ENCODE results near the gene MICU1. TPM values are rescaled to one million over a fixed set of nuclear protein-coding genes. Genes with fewer than 3 reads are reported as not detected.

Gene MICU1
- total and polyA plus RNA-seq, 2 donors (not counting 3 experiments of a cell fraction or from before 2014, with no cell fraction given): 27.5 to 48.0 TPM

DNA sequence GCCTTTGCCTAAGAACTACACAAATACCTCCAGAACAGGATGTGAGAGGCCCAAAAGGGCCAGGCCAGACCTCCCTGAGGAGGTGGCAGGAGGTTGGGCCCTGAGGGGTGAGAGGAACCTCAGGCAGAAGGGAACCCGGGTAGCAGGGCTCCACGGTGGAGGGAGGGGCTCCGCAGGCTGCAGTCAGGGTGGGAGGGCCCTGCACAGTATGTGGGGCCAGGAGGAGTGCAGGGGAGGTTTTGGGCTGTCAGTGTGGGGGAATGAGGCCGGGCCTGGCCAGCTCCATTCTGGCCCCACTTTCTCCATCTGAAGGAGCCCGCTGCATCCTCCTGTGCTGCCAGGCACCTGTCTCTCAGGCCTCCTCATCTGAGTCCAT, 297.1 kb downstream of the MICU1 start:
- Histone ChIP-seq H3K9ac (replicated peaks; ENCODE audit: extremely low read depth, insufficient read depth, low read length) (no peak overlapping the region), H3K79me2 (ENCODE audit: control insufficient read depth, insufficient read depth, low read length) (no peaks in the 10 kb centered on the region), H4K20me1 (replicated peaks; ENCODE audit: control insufficient read depth, extremely low read depth, insufficient read depth, low read length) (no peaks in the 10 kb centered on the region), H3K9me3 (replicated peaks; ENCODE audit: control insufficient read depth, insufficient read depth, low read length) (no peaks in the 10 kb centered on the region), H3K36me3 (ENCODE audit: control insufficient read depth in 2 of 2, extremely low read depth in 1 of 2, insufficient read depth in 2 of 2, low read length in 2 of 2) (peaks cover 0 to 2% of the 10 kb centered on the region in 2 experiments), H3K9me1 (replicated peaks; ENCODE audit: control insufficient read depth, extremely low read depth, insufficient read depth, low read length) (no peaks in the 10 kb centered on the region), H3K27ac (ENCODE audit: insufficient read depth, low read depth, low read length) (no peak overlapping the region), H3K4me3 (replicated peaks in 1 of 3; ENCODE audit: insufficient read depth in 1 of 3, low read depth in 1 of 3, low read length in 3 of 3) (no peak overlapping the region), H3K4me1 (ENCODE audit: control insufficient read depth, extremely low read depth, insufficient read depth, low read length) (peaks cover 42% of the 10 kb centered on the region), H3K4me2 (ENCODE audit: insufficient read depth, low read length) (no peak overlapping the region), H3K27me3 (ENCODE audit: control insufficient read depth in 2 of 2, insufficient read depth in 2 of 2, low read length in 2 of 2) (no peaks in the 10 kb centered on the region), H2AFZ (ENCODE audit: low read depth, low read length) (no peak overlapping the region)
- no TSS peak for BruUV-seq (replicated peaks)
- dilution Hi-C loops (cut with MboI; ENCODE audit: extremely low pct_ligation_motif_present, low sequenced_read_pairs) (no loop called here), intact Hi-C loops (cut with micrococcal nuclease) (loop anchor here (1.0 to 2.0 kb wide), 5 partner anchors 56 to 281 kb away; partner anchors contain the start of gene DDIT4)
- DNase-seq (ENCODE audit: low read depth, low spot score) (no peak), FAIRE-seq (no peak)
- TF ChIP-seq MYC (IDR thresholded peaks at IDR 0.05; ENCODE audit: low read depth, low read length): no peak
- no peak for TF ChIP-seq POLR2A (IDR thresholded peaks at IDR 0.05; ENCODE audit: low read depth, low read length)
- TF ChIP-seq, protein P1, sequence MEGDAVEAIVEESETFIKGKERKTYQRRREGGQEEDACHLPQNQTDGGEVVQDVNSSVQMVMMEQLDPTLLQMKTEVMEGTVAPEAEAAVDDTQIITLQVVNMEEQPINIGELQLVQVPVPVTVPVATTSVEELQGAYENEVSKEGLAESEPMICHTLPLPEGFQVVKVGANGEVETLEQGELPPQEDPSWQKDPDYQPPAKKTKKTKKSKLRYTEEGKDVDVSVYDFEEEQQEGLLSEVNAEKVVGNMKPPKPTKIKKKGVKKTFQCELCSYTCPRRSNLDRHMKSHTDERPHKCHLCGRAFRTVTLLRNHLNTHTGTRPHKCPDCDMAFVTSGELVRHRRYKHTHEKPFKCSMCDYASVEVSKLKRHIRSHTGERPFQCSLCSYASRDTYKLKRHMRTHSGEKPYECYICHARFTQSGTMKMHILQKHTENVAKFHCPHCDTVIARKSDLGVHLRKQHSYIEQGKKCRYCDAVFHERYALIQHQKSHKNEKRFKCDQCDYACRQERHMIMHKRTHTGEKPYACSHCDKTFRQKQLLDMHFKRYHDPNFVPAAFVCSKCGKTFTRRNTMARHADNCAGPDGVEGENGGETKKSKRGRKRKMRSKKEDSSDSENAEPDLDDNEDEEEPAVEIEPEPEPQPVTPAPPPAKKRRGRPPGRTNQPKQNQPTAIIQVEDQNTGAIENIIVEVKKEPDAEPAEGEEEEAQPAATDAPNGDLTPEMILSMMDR (IDR thresholded peaks at IDR 0.05; ENCODE audit: extremely low read depth in 1 of 2, insufficient read depth in 1 of 2, low read depth in 1 of 2, low read length in 2 of 2): no peak
- TF ChIP-seq FOS (IDR thresholded peaks at IDR 0.05; ENCODE audit: borderline replicate concordance, insufficient read depth, low read length): no peak
- TF ChIP-seq, protein P2, sequence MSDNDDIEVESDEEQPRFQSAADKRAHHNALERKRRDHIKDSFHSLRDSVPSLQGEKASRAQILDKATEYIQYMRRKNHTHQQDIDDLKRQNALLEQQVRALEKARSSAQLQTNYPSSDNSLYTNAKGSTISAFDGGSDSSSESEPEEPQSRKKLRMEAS (IDR thresholded peaks at IDR 0.05; ENCODE audit: insufficient read depth, insufficient read length): no peak
- POLR2A ChIA-PET: interaction anchor here (1.0 to 2.6 kb wide), 3 partner anchors 31 to 203 kb away, joined by 3 to 8 read pairs (median 3); partner anchors contain the start of gene DDIT4
- CTCF ChIA-PET: interaction anchor here (0.6 to 12.3 kb wide), 12 partner anchors 8 to 433 kb away, joined by 3 to 214 read pairs (median 6); partner anchors contain the start of gene DDIT4

Data from endothelial cell of umbilical vein (primary cell).